ENCODE results near the gene CSNK2A2.

CSNK2A2 gene

GRCh38 chr16:58138852-58139251 is 59.1 kb downstream of the CSNK2A2 start:
- no peaks in the 10 kb centered on the region for H3K27me3 ChIP-seq (ENCODE audit: insufficient read depth, low read depth)
- H3K4me2 ChIP-seq: no peak overlapping the region
- no peak overlapping the region for H3K27ac ChIP-seq
- no peaks in the 10 kb centered on the region for H3K4me1 ChIP-seq (ENCODE audit: low read depth, poor library complexity, severe bottlenecking)
- no peaks in the 10 kb centered on the region for H3K79me2 ChIP-seq (ENCODE audit: insufficient read depth, low read depth)
- no peak overlapping the region for H3K9ac ChIP-seq
- no peak for TF ChIP-seq CTCF (conservative IDR thresholded peaks at IDR 0.05; ENCODE audit: low read depth, low read length)
- no peak overlapping the region for H3K4me3 ChIP-seq (IDR thresholded peaks at IDR 0.05; ENCODE audit: insufficient read depth, low read depth, low read length)
- no peak overlapping the region for H2AFZ ChIP-seq (ENCODE audit: low read depth)
- H3K36me3 ChIP-seq (ENCODE audit: insufficient read depth): no peaks in the 10 kb centered on the region
- no peaks in the 10 kb centered on the region for H4K20me1 ChIP-seq (ENCODE audit: insufficient read depth)

GRCh38 chr16:58137581-58137980 is 60.3 kb downstream of the CSNK2A2 start:
- no peak for TF ChIP-seq CTCF (conservative IDR thresholded peaks at IDR 0.05; ENCODE audit: low read depth, low read length)
- no peak overlapping the region for H3K27ac ChIP-seq
- H3K79me2 ChIP-seq (ENCODE audit: insufficient read depth, low read depth): no peaks in the 10 kb centered on the region
- H3K4me2 ChIP-seq: no peak overlapping the region
- H2AFZ ChIP-seq (ENCODE audit: low read depth): no peak overlapping the region
- H3K27me3 ChIP-seq (ENCODE audit: insufficient read depth, low read depth): no peaks in the 10 kb centered on the region
- no peaks in the 10 kb centered on the region for H4K20me1 ChIP-seq (ENCODE audit: insufficient read depth)
- no peaks in the 10 kb centered on the region for H3K4me1 ChIP-seq (ENCODE audit: low read depth, poor library complexity, severe bottlenecking)
- no peak overlapping the region for H3K4me3 ChIP-seq (IDR thresholded peaks at IDR 0.05; ENCODE audit: insufficient read depth, low read depth, low read length)
- H3K36me3 ChIP-seq (ENCODE audit: insufficient read depth): no peaks in the 10 kb centered on the region
- no peak overlapping the region for H3K9ac ChIP-seq

GRCh38 chr16:58129097-58129936 is 68.6 kb downstream of the CSNK2A2 start, which contains the start of gene CFAP20:
Gene CFAP20, minus strand, starts transcription at chr16:58129381. Its CDS starts 266 bp downstream, at chr16:58129115.
- no peaks in the 10 kb centered on the region for H3K36me3 ChIP-seq (ENCODE audit: insufficient read depth)
- TF ChIP-seq CTCF (conservative IDR thresholded peaks at IDR 0.05; ENCODE audit: low read depth, low read length): no peak
- H4K20me1 ChIP-seq (ENCODE audit: insufficient read depth): no peaks in the 10 kb centered on the region
- peak within 1 kb of the TSS; percentile 65; the same call in 1 of the 2 replicates for H2AFZ ChIP-seq (ENCODE audit: low read depth)
- H3K4me1 ChIP-seq (ENCODE audit: low read depth, poor library complexity, severe bottlenecking): peaks cover 23% of the 10 kb centered on the region
- peaks cover 45% of the 10 kb centered on the region for H3K79me2 ChIP-seq (ENCODE audit: insufficient read depth, low read depth)
- H3K4me3 ChIP-seq (IDR thresholded peaks at IDR 0.05; ENCODE audit: insufficient read depth, low read depth, low read length): no peak within 1 kb of the TSS
- H3K9ac ChIP-seq: peak within 1 kb of the TSS; percentile 87
- peak within 1 kb of the TSS; percentile 74 for H3K4me2 ChIP-seq
- H3K27me3 ChIP-seq (ENCODE audit: insufficient read depth, low read depth): no peaks in the 10 kb centered on the region
- peak within 1 kb of the TSS; percentile 90 for H3K27ac ChIP-seq

- Histone ChIP-seq H3K4me1 (ENCODE audit: low read depth, poor library complexity, severe bottlenecking) (peaks cover 25% of the 10 kb centered on the region), H2AFZ (ENCODE audit: low read depth) (peak overlapping the region; percentile 65; the same call in 1 of the 2 replicates), H3K4me3 (IDR thresholded peaks at IDR 0.05; ENCODE audit: insufficient read depth, low read depth, low read length) (no peak overlapping the region), H3K4me2 (peak overlapping the region; percentile 74), H3K27me3 (ENCODE audit: insufficient read depth, low read depth) (no peaks in the 10 kb centered on the region), H4K20me1 (ENCODE audit: insufficient read depth) (no peaks in the 10 kb centered on the region), H3K79me2 (ENCODE audit: insufficient read depth, low read depth) (peaks cover 51% of the 10 kb centered on the region), H3K36me3 (ENCODE audit: insufficient read depth) (no peaks in the 10 kb centered on the region), H3K27ac (peak overlapping the region; percentile 90), H3K9ac (peak overlapping the region; percentile 87)
- TF ChIP-seq CTCF (conservative IDR thresholded peaks at IDR 0.05; ENCODE audit: low read depth, low read length): no peak
Measured at GRCh38 chr16:58128711-58129096, 69.2 kb downstream of the CSNK2A2 start.
